ENCODE data around the gene CRB2.

- TF ChIP-seq CTCF (IDR thresholded peaks at IDR 0.05; ENCODE audit: low read depth, low read length) (no peak), POLR2A (IDR thresholded peaks at IDR 0.05; ENCODE audit: extremely low read depth, insufficient read length) (no peak)
Measured at GRCh38 chr9:123365881-123366528, 10.0 kb downstream of the CRB2 start.
